ENCODE measurements around the gene ZC2HC1B. TPM values are rescaled to one million over a fixed set of nuclear protein-coding genes. Genes with fewer than 3 reads are reported as not detected.
A peak's percentile ranks its signal among the peaks of the same experiment; 100 is the strongest.

Gene ZC2HC1B
- total and polyA plus RNA-seq, 10 of the 15 experiments (the other 5 are each of a cell fraction or from before 2014, with no cell fraction given) = 0.09 to 0.36 (median 0.31) TPM; not detected in 5

DNA sequence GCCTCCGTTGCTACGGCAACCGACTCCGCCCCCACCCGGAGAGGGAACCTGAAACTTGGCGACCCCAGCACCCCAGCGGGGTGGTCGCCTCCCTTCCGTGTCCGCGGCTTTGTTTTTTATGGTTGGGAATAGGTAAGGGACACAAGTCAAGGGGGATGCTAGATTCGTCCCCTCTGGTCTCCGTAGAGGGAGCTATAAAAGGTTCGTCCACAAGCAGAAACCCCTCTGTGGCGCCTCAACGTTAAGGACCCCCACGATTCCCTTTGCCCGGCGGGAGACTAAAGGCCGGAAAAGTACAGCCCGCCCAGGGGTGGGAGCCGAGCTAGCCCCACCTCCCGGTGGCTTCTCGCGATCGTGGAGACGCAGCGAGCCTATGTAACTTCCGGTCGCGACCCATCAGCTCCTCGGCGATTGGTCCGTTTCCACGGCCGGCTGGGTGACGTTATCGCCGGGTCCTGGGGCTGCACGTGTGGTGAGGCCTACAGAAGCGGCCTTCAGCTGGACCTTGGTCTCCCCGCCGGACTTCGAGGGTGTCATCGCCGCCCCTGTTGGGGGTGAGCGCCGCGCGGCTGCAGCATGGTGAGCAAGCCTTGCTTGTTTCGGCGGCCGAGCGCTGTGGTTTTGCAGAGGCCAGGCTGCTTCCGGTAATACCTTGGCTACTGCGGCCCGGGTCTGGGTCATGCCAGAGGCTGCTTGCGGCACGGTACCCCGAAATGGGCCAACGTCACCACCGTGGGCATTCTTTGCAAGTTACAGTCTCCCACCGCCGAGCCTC is 21.2 kb upstream of the ZC2HC1B start, which contains the start of gene LTV1 (continued):
- TF ChIP-seq POLR2AphosphoS5 (IDR thresholded peaks at IDR 0.05; ENCODE audit: low read length) (peak; percentile 89), SUPT20H (IDR thresholded peaks at IDR 0.05; ENCODE audit: borderline replicate concordance, control insufficient read depth, low read depth, low read length) (no peak), RBBP5 (conservative IDR thresholded peaks at IDR 0.05) (no peak), SMARCA5 (IDR thresholded peaks at IDR 0.05) (no peak), NFYB (IDR thresholded peaks at IDR 0.05; ENCODE audit: insufficient read depth, low read depth, low read length) (peak; percentile 58; the same call in 1 of the 2 replicates), NRF1 (conservative IDR thresholded peaks at IDR 0.05; ENCODE audit: low read depth, low read length) (no peak), ATF7 (IDR thresholded peaks at IDR 0.05; ENCODE audit: low read depth) (peak; percentile 95), SIX5 (IDR thresholded peaks at IDR 0.05; ENCODE audit: low read depth, low read length, severe bottlenecking) (no peak), ZBED1 (IDR thresholded peaks at IDR 0.05; ENCODE audit: borderline replicate concordance) (peak; percentile 68; the same call in 1 of the 2 replicates), CHD2 (IDR thresholded peaks at IDR 0.05; ENCODE audit: borderline replicate concordance, low read depth, low read length) (peak; percentile 99), NFXL1 (IDR thresholded peaks at IDR 0.05; ENCODE audit: borderline replicate concordance) (no peak), SP1 (IDR thresholded peaks at IDR 0.05; ENCODE audit: low read depth, low read length) (no peak), ZNF24 (IDR thresholded peaks at IDR 0.05) (no peak), MEF2B (IDR thresholded peaks at IDR 0.05; ENCODE audit: partially characterized antibody, poor library complexity, severe bottlenecking) (peak; percentile 63), RAD51 (IDR thresholded peaks at IDR 0.05) (no peak), STAT1 (conservative IDR thresholded peaks at IDR 0.05) (no peak), TCF7 (IDR thresholded peaks at IDR 0.05; ENCODE audit: borderline replicate concordance) (no peak; the same call in 1 of the 2 replicates), ESRRA (IDR thresholded peaks at IDR 0.05; ENCODE audit: low read length) (no peak), ETV6 (conservative IDR thresholded peaks at IDR 0.05 in 1 of 2, IDR thresholded peaks at IDR 0.05 in 1 of 2; ENCODE audit: borderline replicate concordance in 1 of 2, low read depth in 1 of 2) (no peak), FOS (IDR thresholded peaks at IDR 0.05; ENCODE audit: borderline replicate concordance, extremely low read depth, insufficient read length) (no peak), HDAC6 (IDR thresholded peaks at IDR 0.05; ENCODE audit: unreplicated experiment) (no peak), RUNX3 (IDR thresholded peaks at IDR 0.05; ENCODE audit: low read length) (peak; percentile 84), IRF4 (IDR thresholded peaks at IDR 0.05; ENCODE audit: low read depth, low read length) (no peak), BMI1 (IDR thresholded peaks at IDR 0.05; ENCODE audit: borderline replicate concordance) (peak; percentile 84)
- TF ChIP-seq, protein P1, sequence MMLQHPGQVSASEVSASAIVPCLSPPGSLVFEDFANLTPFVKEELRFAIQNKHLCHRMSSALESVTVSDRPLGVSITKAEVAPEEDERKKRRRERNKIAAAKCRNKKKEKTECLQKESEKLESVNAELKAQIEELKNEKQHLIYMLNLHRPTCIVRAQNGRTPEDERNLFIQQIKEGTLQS (IDR thresholded peaks at IDR 0.05; ENCODE audit: borderline replicate concordance, extremely low read depth, low read depth, low read length) = no peak
- TF ChIP-seq, protein P2, sequence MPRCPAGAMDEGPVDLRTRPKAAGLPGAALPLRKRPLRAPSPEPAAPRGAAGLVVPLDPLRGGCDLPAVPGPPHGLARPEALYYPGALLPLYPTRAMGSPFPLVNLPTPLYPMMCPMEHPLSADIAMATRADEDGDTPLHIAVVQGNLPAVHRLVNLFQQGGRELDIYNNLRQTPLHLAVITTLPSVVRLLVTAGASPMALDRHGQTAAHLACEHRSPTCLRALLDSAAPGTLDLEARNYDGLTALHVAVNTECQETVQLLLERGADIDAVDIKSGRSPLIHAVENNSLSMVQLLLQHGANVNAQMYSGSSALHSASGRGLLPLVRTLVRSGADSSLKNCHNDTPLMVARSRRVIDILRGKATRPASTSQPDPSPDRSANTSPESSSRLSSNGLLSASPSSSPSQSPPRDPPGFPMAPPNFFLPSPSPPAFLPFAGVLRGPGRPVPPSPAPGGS (IDR thresholded peaks at IDR 0.05; ENCODE audit: borderline replicate concordance, insufficient read depth, low read depth, low read length, poor library complexity, severe bottlenecking) = no peak
- TF ChIP-seq, protein P3, sequence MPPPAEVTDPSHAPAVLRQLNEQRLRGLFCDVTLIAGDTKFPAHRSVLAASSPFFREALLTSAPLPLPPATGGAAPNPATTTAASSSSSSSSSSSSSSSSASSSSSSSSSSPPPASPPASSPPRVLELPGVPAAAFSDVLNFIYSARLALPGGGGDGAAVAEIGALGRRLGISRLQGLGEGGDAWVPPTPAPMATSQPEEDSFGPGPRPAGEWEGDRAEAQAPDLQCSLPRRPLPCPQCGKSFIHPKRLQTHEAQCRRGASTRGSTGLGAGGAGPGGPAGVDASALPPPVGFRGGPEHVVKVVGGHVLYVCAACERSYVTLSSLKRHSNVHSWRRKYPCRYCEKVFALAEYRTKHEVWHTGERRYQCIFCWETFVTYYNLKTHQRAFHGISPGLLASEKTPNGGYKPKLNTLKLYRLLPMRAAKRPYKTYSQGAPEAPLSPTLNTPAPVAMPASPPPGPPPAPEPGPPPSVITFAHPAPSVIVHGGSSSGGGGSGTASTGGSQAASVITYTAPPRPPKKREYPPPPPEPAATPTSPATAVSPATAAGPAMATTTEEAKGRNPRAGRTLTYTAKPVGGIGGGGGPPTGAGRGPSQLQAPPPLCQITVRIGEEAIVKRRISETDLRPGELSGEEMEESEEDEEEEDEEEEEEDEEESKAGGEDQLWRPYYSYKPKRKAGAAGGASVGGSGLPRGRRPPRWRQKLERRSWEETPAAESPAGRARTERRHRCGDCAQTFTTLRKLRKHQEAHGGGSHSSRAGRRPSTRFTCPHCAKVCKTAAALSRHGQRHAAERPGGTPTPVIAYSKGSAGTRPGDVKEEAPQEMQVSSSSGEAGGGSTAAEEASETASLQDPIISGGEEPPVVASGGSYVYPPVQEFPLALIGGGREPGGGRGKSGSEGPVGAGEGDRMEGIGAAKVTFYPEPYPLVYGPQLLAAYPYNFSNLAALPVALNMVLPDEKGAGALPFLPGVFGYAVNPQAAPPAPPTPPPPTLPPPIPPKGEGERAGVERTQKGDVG (CRISPR knock-in tag; IDR thresholded peaks at IDR 0.05) = no peak
